HEK293 (cell line): Measurements from ENCODE around the gene DIPK1C.

Experiments
- CTCF ChIA-PET: fragments of 350-600 bp; formaldehyde crosslinking; extraction: SDS; loops from one replicate; lab custom pipeline; 2021; ENCODE audit warnings: antibody characterized with exemption; lab: Yijun Ruan, JAX
- POLR2A ChIA-PET: fragments of 300-600 bp; formaldehyde crosslinking; extraction: SDS; loops from one replicate; lab custom pipeline; 2020; ENCODE audit warnings: antibody characterized with exemption, inconsistent platforms; lab: Yijun Ruan, JAX
- H3K27ac ChIP-seq: fragments of 200-500 bp; sonication (Bioruptor generic); 2 replicates; pipeline ENCODE4 v1.5.1; 2014; ENCODE audit warnings: low read depth, low read length, control low read depth, inconsistent platforms; ENCODE audit errors: extremely low read depth
- H3K36me3 ChIP-seq, 2 experiments: fragments of 200-500 bp in 1 of 2; sonication (Bioruptor generic) in 1 of 2; 1 replicate in 1 of 2; 2 replicates in 1 of 2; pipeline ENCODE4 v1.5.1; 2014 to 2017; ENCODE audit warnings: inconsistent platforms in 2 of 2, low read length in 2 of 2; ENCODE audit not compliant: control insufficient read depth in 2 of 2, insufficient read depth in 1 of 2
- H3K4me1 ChIP-seq: fragments of 200-500 bp; sonication (Bioruptor generic); 2 replicates; pipeline ENCODE4 v1.5.1; 2014; ENCODE audit warnings: mild to moderate bottlenecking, low read length, inconsistent platforms; ENCODE audit not compliant: control insufficient read depth, insufficient read depth
- H3K4me3 ChIP-seq: 2 replicates; pipeline ENCODE4 v1.5.1; 2011; ENCODE audit warnings: low read depth, mild to moderate bottlenecking, control low read depth, low read length, moderate library complexity
- H3K9me3 ChIP-seq: fragments of 200-500 bp; sonication (Bioruptor generic); 2 replicates; pipeline ENCODE4 v1.5.1; 2014; ENCODE audit warnings: low read depth, low read length, inconsistent platforms; ENCODE audit not compliant: control insufficient read depth, insufficient read depth
- FEZF1 ChIP-seq: fragments of 450-650 bp; formaldehyde crosslinking; IDR thresholded peaks from 2 replicates; pipeline ENCODE4 v1.5.1; 2016; ENCODE audit warnings: missing biosample characterization, missing genetic modification characterization
- GLI2 ChIP-seq: fragments of 450-650 bp; formaldehyde crosslinking; IDR thresholded peaks from 2 replicates; pipeline ENCODE4; 2017; ENCODE audit warnings: missing biosample characterization, missing genetic modification characterization, low read depth, borderline replicate concordance
- HOXC10 ChIP-seq: sonication (generic); formaldehyde crosslinking; IDR thresholded peaks from 2 replicates; pipeline ENCODE4 v1.8.1; 2023; ENCODE audit warnings: mild to moderate bottlenecking, missing genetic modification reagents
- SCRT1 ChIP-seq: fragments of 450-650 bp; formaldehyde crosslinking; IDR thresholded peaks from 2 replicates; pipeline ENCODE4 v1.5.1; 2016; ENCODE audit warnings: missing biosample characterization, missing genetic modification characterization, borderline replicate concordance
- SETDB1 ChIP-seq: IDR thresholded peaks from one replicate; pipeline ENCODE4 v1.6.1; 2017; ENCODE audit warnings: mild to moderate bottlenecking, low read length, moderate library complexity, mixed read lengths; ENCODE audit not compliant: insufficient read length
- YY1 ChIP-seq: fragments of 450-650 bp; formaldehyde crosslinking; IDR thresholded peaks from 2 replicates; pipeline ENCODE4 v1.5.1; 2018; ENCODE audit warnings: missing biosample characterization, missing genetic modification characterization
- ZNF157 ChIP-seq: fragments of 450-650 bp; formaldehyde crosslinking; IDR thresholded peaks from 2 replicates; pipeline ENCODE4 v1.5.1; 2016; ENCODE audit warnings: missing biosample characterization, missing genetic modification characterization
- ZNF19 ChIP-seq: fragments of 450-650 bp; formaldehyde crosslinking; IDR thresholded peaks from 2 replicates; pipeline ENCODE4; 2016; ENCODE audit warnings: missing biosample characterization, missing genetic modification characterization, low read depth
- ZNF416 ChIP-seq: fragments of 450-650 bp; formaldehyde crosslinking; IDR thresholded peaks from 2 replicates; pipeline ENCODE4 v1.5.1; 2016; ENCODE audit warnings: missing biosample characterization, missing genetic modification characterization
- ZNF654 ChIP-seq: fragments of 450-650 bp; formaldehyde crosslinking; IDR thresholded peaks from 2 replicates; pipeline ENCODE4 v1.5.1; 2016; ENCODE audit warnings: low read depth, missing biosample characterization, missing genetic modification characterization
- ZNF768 ChIP-seq: fragments of 450-650 bp; formaldehyde crosslinking; IDR thresholded peaks from 2 replicates; pipeline ENCODE4 v1.5.1; 2018; ENCODE audit warnings: missing biosample characterization, mild to moderate bottlenecking, missing genetic modification characterization
- ZNF792 ChIP-seq: fragments of 450-650 bp; formaldehyde crosslinking; IDR thresholded peaks from 2 replicates; pipeline ENCODE4 v1.5.1; 2016; ENCODE audit warnings: missing biosample characterization, missing genetic modification characterization
- ZXDB ChIP-seq: fragments of 450-650 bp; formaldehyde crosslinking; IDR thresholded peaks from 2 replicates; pipeline ENCODE4 v1.5.1; 2016; ENCODE audit warnings: missing biosample characterization, missing genetic modification characterization
- TF ChIP-seq, protein P1 (sequence below): fragments of 450-650 bp; formaldehyde crosslinking; IDR thresholded peaks from 2 replicates; pipeline ENCODE4 v1.5.1; 2016; ENCODE audit warnings: missing biosample characterization, missing genetic modification characterization
- TF ChIP-seq, protein P2 (sequence below): fragments of 450-650 bp; formaldehyde crosslinking; IDR thresholded peaks from 2 replicates; pipeline ENCODE4 v1.5.1; 2016; ENCODE audit warnings: missing biosample characterization, missing genetic modification characterization
- TF ChIP-seq, protein P3 (sequence below): IDR thresholded peaks from 2 replicates; pipeline ENCODE4 v1.6.1; 2011; ENCODE audit warnings: mild to moderate bottlenecking, low read depth, low read length, borderline replicate concordance
- TF ChIP-seq, protein P4 (sequence below): fragments of 450-650 bp; formaldehyde crosslinking; IDR thresholded peaks from 2 replicates; pipeline ENCODE4 v1.5.1; 2016; ENCODE audit warnings: missing biosample characterization, missing genetic modification characterization
- TF ChIP-seq, protein P5 (sequence below): fragments of 450-650 bp; formaldehyde crosslinking; IDR thresholded peaks from 2 replicates; pipeline ENCODE4 v1.5.1; 2016; ENCODE audit warnings: missing biosample characterization, missing genetic modification characterization

The DIPK1C gene

DNA sequence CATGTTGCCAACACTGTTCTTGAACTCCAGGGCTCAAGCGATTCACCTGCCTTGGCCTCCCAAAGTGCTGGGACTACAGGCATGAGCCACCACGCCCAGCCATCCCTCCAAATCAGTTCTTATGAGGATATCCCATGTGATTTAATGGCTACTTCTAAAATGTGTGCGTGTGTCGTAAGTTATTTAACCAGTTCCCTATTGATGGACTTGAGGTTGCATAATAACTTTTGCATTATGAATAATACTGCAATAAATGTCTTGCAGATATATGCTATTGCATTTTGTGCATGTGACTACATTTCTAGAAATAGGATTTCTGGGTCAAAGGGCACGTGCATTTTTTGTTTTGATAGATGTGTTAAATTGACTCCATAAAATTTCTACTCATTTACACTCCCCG, 19.0 kb downstream of the DIPK1C start:
- H3K36me3 ChIP-seq, result no peaks in the 10 kb centered on the region
- no peak overlapping the region for H3K27ac ChIP-seq

DNA sequence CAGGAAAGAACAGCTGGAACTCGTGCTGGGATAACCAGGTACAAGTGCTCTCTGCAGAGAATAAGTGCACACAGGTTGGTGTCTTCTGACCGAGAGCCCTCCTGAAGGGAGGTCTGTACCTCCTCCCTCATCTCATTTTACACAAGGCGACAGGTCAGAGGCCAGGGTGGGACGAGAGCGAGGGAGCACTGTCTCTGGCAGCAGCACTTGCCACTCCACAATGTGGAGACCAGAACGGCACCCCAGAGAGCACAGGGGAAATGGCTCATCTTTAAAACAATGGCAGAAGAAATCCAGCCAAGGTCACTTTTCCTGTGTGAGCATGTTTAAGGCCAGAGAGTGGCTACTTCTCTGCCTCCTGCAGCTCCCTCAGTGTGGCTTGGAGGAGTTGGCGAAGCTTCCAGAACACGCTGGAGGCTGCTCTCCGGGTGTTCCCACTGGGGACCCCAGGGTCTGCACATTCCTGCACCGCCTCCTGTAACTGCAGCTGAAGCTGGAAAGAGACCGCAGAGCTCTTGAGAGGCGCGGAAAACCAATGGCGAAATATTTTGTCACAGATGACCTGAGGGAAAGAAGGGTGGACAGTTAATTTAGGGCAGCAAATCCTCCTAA, 20.8 kb downstream of the DIPK1C start:
- TF ChIP-seq ZNF19 (tag by site-specific recombination) (no peak), GLI2 (tag by site-specific recombination) (no peak)
- TF ChIP-seq, protein P1, sequence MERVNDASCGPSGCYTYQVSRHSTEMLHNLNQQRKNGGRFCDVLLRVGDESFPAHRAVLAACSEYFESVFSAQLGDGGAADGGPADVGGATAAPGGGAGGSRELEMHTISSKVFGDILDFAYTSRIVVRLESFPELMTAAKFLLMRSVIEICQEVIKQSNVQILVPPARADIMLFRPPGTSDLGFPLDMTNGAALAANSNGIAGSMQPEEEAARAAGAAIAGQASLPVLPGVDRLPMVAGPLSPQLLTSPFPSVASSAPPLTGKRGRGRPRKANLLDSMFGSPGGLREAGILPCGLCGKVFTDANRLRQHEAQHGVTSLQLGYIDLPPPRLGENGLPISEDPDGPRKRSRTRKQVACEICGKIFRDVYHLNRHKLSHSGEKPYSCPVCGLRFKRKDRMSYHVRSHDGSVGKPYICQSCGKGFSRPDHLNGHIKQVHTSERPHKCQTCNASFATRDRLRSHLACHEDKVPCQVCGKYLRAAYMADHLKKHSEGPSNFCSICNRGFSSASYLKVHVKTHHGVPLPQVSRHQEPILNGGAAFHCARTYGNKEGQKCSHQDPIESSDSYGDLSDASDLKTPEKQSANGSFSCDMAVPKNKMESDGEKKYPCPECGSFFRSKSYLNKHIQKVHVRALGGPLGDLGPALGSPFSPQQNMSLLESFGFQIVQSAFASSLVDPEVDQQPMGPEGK (tag by site-specific recombination), result no peak
- TF ChIP-seq, protein P2, sequence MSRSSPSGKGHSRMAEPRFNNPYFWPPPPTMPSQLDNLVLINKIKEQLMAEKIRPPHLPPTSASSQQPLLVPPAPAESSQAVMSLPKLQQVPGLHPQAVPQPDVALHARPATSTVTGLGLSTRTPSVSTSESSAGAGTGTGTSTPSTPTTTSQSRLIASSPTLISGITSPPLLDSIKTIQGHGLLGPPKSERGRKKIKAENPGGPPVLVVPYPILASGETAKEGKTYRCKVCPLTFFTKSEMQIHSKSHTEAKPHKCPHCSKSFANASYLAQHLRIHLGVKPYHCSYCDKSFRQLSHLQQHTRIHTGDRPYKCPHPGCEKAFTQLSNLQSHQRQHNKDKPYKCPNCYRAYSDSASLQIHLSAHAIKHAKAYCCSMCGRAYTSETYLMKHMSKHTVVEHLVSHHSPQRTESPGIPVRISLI (tag by site-specific recombination), result no peak
- TF ChIP-seq, protein P3, sequence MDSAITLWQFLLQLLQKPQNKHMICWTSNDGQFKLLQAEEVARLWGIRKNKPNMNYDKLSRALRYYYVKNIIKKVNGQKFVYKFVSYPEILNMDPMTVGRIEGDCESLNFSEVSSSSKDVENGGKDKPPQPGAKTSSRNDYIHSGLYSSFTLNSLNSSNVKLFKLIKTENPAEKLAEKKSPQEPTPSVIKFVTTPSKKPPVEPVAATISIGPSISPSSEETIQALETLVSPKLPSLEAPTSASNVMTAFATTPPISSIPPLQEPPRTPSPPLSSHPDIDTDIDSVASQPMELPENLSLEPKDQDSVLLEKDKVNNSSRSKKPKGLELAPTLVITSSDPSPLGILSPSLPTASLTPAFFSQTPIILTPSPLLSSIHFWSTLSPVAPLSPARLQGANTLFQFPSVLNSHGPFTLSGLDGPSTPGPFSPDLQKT, result no peak
- TF ChIP-seq, all 188 proteins: peak for 0
- Histone ChIP-seq H3K9me3 (no peaks in the 10 kb centered on the region), H3K4me3 (no peak overlapping the region), H3K27ac (no peak overlapping the region), H3K4me1 (no peaks in the 10 kb centered on the region), H3K36me3 (no peaks in the 10 kb centered on the region)
- CTCF ChIA-PET, result no interaction called here
- POLR2A ChIA-PET, result interaction anchor here (0.5 kb wide), 1 partner anchor 134 kb away, joined by 7 read pairs; no protein-coding TSS in a partner anchor

More for the DNA sequence above, 19.0 kb downstream of the DIPK1C start:
- Histone ChIP-seq H3K4me1 (no peaks in the 10 kb centered on the region), H3K9me3 (no peaks in the 10 kb centered on the region), H3K4me3 (no peak overlapping the region)
- TF ChIP-seq ZNF768 (tag by site-specific recombination), result no peak
- no peak for TF ChIP-seq ZNF654 (tag by site-specific recombination)
- no peak for TF ChIP-seq FEZF1
- TF ChIP-seq, protein P4, sequence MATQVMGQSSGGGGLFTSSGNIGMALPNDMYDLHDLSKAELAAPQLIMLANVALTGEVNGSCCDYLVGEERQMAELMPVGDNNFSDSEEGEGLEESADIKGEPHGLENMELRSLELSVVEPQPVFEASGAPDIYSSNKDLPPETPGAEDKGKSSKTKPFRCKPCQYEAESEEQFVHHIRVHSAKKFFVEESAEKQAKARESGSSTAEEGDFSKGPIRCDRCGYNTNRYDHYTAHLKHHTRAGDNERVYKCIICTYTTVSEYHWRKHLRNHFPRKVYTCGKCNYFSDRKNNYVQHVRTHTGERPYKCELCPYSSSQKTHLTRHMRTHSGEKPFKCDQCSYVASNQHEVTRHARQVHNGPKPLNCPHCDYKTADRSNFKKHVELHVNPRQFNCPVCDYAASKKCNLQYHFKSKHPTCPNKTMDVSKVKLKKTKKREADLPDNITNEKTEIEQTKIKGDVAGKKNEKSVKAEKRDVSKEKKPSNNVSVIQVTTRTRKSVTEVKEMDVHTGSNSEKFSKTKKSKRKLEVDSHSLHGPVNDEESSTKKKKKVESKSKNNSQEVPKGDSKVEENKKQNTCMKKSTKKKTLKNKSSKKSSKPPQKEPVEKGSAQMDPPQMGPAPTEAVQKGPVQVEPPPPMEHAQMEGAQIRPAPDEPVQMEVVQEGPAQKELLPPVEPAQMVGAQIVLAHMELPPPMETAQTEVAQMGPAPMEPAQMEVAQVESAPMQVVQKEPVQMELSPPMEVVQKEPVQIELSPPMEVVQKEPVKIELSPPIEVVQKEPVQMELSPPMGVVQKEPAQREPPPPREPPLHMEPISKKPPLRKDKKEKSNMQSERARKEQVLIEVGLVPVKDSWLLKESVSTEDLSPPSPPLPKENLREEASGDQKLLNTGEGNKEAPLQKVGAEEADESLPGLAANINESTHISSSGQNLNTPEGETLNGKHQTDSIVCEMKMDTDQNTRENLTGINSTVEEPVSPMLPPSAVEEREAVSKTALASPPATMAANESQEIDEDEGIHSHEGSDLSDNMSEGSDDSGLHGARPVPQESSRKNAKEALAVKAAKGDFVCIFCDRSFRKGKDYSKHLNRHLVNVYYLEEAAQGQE (tag by site-specific recombination), result no peak
- ChIA-PET CTCF (no interaction called here), POLR2A (no interaction called here)

DNA sequence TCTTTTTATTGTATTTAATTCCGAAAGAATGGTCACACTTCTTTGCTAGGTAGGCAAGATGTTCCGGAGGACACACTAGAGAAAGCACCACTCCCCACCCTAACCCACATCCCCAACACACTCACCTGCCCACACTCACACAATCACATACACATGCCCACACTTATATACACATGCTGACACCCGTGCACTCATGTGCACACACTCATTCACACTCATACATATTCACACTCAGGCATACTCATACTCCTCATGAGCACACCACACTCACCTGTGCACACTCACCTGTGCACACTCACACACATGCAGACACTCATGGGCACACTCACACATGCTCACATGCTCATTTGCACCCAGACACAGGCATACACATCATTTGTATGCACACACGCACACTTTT, 21.4 kb downstream of the DIPK1C start:
- H3K36me3 ChIP-seq, result no peaks in the 10 kb centered on the region
- H3K27ac ChIP-seq, result no peak overlapping the region
- ChIA-PET POLR2A (interaction anchor here (0.5 kb wide), 1 partner anchor 134 kb away, joined by 7 read pairs; no protein-coding TSS in a partner anchor), CTCF (no interaction called here)
- H3K4me3 ChIP-seq, result no peak overlapping the region
- H3K4me1 ChIP-seq, result no peaks in the 10 kb centered on the region
- no peaks in the 10 kb centered on the region for H3K9me3 ChIP-seq
- TF ChIP-seq ZNF792 (tag by site-specific recombination) (no peak), SETDB1 (no peak), ZNF157 (tag by site-specific recombination) (no peak), ZXDB (tag by site-specific recombination) (no peak), YY1 (tag by site-specific recombination) (no peak), ZNF416 (no peak), SCRT1 (tag by site-specific recombination) (no peak), HOXC10 (no peak)
- TF ChIP-seq, protein P5, sequence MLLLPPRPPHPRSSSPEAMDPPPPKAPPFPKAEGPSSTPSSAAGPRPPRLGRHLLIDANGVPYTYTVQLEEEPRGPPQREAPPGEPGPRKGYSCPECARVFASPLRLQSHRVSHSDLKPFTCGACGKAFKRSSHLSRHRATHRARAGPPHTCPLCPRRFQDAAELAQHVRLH (tag by site-specific recombination), result no peak
- TF ChIP-seq, all 188 proteins: peak for 0
